Activated CD4-positive, alpha-beta T cell treated with anti-CD3 and anti-CD28 coated beads for 4 hours (primary cell): Measurements from ENCODE around the gene UNC5A.

ENCODE experiments used
- DNase-seq, 2 donors: peaks; one replicate each; pipeline ENCODE4 v3.0.0-alpha.2; 2020

UNC5A gene

GRCh38 chr5:176901260-176902101 is 91.1 kb downstream of the UNC5A start:
- DNase-seq, result peak in 1 of 2 donors; percentile 11

GRCh38 chr5:176902102-176902814 is 91.9 kb downstream of the UNC5A start:
- no peak for DNase-seq

GRCh38 chr5:176902911-176903664 is 92.7 kb downstream of the UNC5A start:
- DNase-seq, result no peak

GRCh38 chr5:176904276-176904675 is 93.9 kb downstream of the UNC5A start:
- DNase-seq, result no peak

GRCh38 chr5:176906126-176906525 is 95.8 kb downstream of the UNC5A start:
- DNase-seq, result no peak

- no peak for DNase-seq
These were observed 96.4 kb downstream of the UNC5A start for GRCh38 chr5:176906796-176907195.

GRCh38 chr5:176908675-176909368 is 98.5 kb downstream of the UNC5A start:
- DNase-seq, result no peak

- no peak for DNase-seq
These were observed 101.8 kb downstream of the UNC5A start for GRCh38 chr5:176912115-176912514.

GRCh38 chr5:176915906-176916305 is 105.5 kb downstream of the UNC5A start:
- DNase-seq, result no peak

- DNase-seq, result no peak
These were observed 106.0 kb downstream of the UNC5A start for GRCh38 chr5:176916337-176916736.

- no peak for DNase-seq
These were observed 108.3 kb downstream of the UNC5A start for GRCh38 chr5:176918613-176919012.

GRCh38 chr5:176921714-176922113 is 111.4 kb downstream of the UNC5A start:
- no peak for DNase-seq

- no peak for DNase-seq
These were observed 112.5 kb downstream of the UNC5A start for GRCh38 chr5:176922817-176923216.

GRCh38 chr5:176927562-176927961 is 117.2 kb downstream of the UNC5A start:
- no peak for DNase-seq

GRCh38 chr5:176929654-176930053 is 119.3 kb downstream of the UNC5A start:
- no peak for DNase-seq
